ENCODE results near the gene STK32B. TPM values are rescaled to one million over a fixed set of nuclear protein-coding genes. Genes with fewer than 3 reads are reported as not detected.
"Not testable (repeated sequence)": the region's sequence is repeated elsewhere in the genome, so short reads cannot be mapped to it uniquely, and the experiment has no call there.

Gene STK32B
- total RNA-seq, 4 donors from 2014 or later = 0.46 to 0.68 (median 0.49) TPM; not detected in 1

DNA sequence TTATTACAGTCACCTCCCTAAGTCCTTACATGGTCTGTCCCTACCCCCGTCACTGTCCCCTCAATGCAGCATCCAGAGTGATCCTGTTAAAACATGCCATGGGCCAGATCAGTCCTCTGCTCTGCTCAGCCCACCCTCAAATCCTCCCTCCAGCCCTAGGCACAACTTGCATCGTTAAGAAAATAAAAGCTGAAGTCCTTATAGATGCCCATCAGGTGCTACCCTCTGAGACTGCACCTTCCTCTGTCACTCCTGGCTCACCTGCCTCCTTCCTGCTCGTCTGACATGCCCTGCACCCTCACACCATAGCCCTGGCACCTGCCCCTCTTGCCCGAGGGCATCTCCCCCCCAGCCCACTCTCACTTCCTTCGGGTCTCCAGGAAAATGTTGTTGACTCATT lies 4.1 kb downstream of the STK32B start:
- intact Hi-C loops (cut with DNase I; ENCODE audit: low total_unique reads) (no loop called here), in situ Hi-C loops (cut with MboI; ENCODE audit: low sequenced_read_pairs in 4 of 4) (no loop called here)
- no peak for ATAC-seq
- peaks cover 0 to 24% (median 23%) of the 10 kb centered on the region in 3 donors for H3K27me3 ChIP-seq
- no peaks in the 10 kb centered on the region for H3K36me3 ChIP-seq
- H3K4me1 ChIP-seq = no peaks in the 10 kb centered on the region
- no peaks in the 10 kb centered on the region for H3K9me3 ChIP-seq
- TF ChIP-seq POLR2A (IDR thresholded peaks at IDR 0.05) = no peak
- TF ChIP-seq, protein P1, sequence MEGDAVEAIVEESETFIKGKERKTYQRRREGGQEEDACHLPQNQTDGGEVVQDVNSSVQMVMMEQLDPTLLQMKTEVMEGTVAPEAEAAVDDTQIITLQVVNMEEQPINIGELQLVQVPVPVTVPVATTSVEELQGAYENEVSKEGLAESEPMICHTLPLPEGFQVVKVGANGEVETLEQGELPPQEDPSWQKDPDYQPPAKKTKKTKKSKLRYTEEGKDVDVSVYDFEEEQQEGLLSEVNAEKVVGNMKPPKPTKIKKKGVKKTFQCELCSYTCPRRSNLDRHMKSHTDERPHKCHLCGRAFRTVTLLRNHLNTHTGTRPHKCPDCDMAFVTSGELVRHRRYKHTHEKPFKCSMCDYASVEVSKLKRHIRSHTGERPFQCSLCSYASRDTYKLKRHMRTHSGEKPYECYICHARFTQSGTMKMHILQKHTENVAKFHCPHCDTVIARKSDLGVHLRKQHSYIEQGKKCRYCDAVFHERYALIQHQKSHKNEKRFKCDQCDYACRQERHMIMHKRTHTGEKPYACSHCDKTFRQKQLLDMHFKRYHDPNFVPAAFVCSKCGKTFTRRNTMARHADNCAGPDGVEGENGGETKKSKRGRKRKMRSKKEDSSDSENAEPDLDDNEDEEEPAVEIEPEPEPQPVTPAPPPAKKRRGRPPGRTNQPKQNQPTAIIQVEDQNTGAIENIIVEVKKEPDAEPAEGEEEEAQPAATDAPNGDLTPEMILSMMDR (IDR thresholded peaks at IDR 0.05 in 4 of 5, conservative IDR thresholded peaks at IDR 0.05 in 1 of 5) = no peak
- no peak for DNase-seq
- no peak overlapping the region for H3K4me3 ChIP-seq
- no peak overlapping the region for H3K27ac ChIP-seq

GRCh38 chr4:5066101-5066500 lies 14.8 kb downstream of the STK32B start:
- Histone ChIP-seq H3K9me3 (no peaks in the 10 kb centered on the region), H3K36me3 (no peaks in the 10 kb centered on the region), H3K4me3 (no peak overlapping the region), H3K27ac (no peak overlapping the region), H3K27me3 (no peaks in the 10 kb centered on the region), H3K4me1 (no peaks in the 10 kb centered on the region)
- DNase-seq (no peak), ATAC-seq (no peak)
- intact Hi-C loops (cut with DNase I; ENCODE audit: low total_unique reads) = no loop called here
- TF ChIP-seq, protein P1 (IDR thresholded peaks at IDR 0.05 in 4 of 5, conservative IDR thresholded peaks at IDR 0.05 in 1 of 5) = no peak
- no peak for TF ChIP-seq POLR2A (IDR thresholded peaks at IDR 0.05)
- in situ Hi-C loops (cut with MboI; ENCODE audit: low sequenced_read_pairs in 4 of 4) = no loop called here

DNA sequence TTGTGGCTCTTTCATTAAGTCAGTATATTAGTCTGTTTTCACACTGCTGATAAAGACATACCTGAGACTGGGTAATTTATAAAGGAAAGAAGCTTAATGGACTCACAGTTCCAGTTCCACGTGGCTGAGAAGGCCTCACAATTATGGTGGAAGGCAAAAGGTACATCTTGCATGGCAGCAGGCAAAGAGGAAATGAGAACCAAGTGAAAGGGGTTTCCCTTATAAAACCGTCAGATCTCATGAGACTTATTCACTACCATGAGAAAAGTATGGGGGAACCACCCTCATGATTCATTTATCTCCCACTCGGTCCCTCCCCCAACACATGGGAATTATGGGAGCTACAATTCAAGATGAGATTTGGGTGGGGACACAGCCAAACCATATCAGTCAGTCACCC lies 15.7 kb downstream of the STK32B start:
- intact Hi-C loops (cut with DNase I; ENCODE audit: low total_unique reads); DNase-seq; H3K36me3 ChIP-seq; H3K4me3 ChIP-seq; H3K4me1 ChIP-seq; H3K27ac ChIP-seq; H3K9me3 ChIP-seq; ATAC-seq; in situ Hi-C loops (cut with MboI; ENCODE audit: low sequenced_read_pairs in 4 of 4); H3K27me3 ChIP-seq: not testable (repeated sequence)

DNA sequence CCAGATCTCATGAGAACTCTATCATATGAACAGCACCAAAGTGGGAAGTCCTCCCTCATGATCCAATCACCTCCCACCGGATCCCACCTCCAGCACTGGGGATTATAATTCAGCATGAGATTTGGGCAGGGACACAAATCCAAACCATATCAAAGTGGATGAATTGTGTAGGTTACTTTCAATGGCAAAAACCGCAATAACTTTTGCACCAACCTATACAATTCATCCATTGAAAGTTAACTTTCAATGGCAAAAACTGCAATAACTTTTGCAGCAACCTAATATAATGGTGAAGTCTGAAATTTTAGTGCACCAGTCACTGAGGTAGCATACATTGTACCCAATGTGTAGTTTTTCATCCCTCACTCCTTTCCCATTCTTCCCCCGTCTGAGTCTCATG lies 16.6 kb downstream of the STK32B start:
- in situ Hi-C loops (cut with MboI; ENCODE audit: low sequenced_read_pairs in 4 of 4) = no loop called here
- H3K4me1 ChIP-seq = no peaks in the 10 kb centered on the region
- H3K27ac ChIP-seq = no peak overlapping the region
- no peak for ATAC-seq
- DNase-seq = no peak
- no peaks in the 10 kb centered on the region for H3K9me3 ChIP-seq
- intact Hi-C loops (cut with DNase I; ENCODE audit: low total_unique reads) = no loop called here
- H3K4me3 ChIP-seq = no peak overlapping the region
- H3K27me3 ChIP-seq = no peaks in the 10 kb centered on the region
- no peaks in the 10 kb centered on the region for H3K36me3 ChIP-seq
- no peak for TF ChIP-seq POLR2A (IDR thresholded peaks at IDR 0.05)
- TF ChIP-seq, protein P1 (IDR thresholded peaks at IDR 0.05 in 4 of 5, conservative IDR thresholded peaks at IDR 0.05 in 1 of 5) = no peak

GRCh38 chr4:5069901-5070300 lies 18.6 kb downstream of the STK32B start:
- Histone ChIP-seq H3K9me3 (no peaks in the 10 kb centered on the region), H3K4me3 (no peak overlapping the region), H3K27me3 (no peaks in the 10 kb centered on the region), H3K36me3 (no peaks in the 10 kb centered on the region), H3K27ac (no peak overlapping the region), H3K4me1 (no peaks in the 10 kb centered on the region)
- ATAC-seq (no peak), DNase-seq (no peak)
- intact Hi-C loops (cut with DNase I; ENCODE audit: low total_unique reads) (no loop called here), in situ Hi-C loops (cut with MboI; ENCODE audit: low sequenced_read_pairs in 4 of 4) (no loop called here)
- TF ChIP-seq, protein P1 (IDR thresholded peaks at IDR 0.05 in 4 of 5, conservative IDR thresholded peaks at IDR 0.05 in 1 of 5) = no peak
- TF ChIP-seq POLR2A (IDR thresholded peaks at IDR 0.05) = no peak

Measured in gastrocnemius medialis (tissue), 4 donors.